Measurements from ENCODE around the gene S1PR2.

S1PR2 gene

DNA sequence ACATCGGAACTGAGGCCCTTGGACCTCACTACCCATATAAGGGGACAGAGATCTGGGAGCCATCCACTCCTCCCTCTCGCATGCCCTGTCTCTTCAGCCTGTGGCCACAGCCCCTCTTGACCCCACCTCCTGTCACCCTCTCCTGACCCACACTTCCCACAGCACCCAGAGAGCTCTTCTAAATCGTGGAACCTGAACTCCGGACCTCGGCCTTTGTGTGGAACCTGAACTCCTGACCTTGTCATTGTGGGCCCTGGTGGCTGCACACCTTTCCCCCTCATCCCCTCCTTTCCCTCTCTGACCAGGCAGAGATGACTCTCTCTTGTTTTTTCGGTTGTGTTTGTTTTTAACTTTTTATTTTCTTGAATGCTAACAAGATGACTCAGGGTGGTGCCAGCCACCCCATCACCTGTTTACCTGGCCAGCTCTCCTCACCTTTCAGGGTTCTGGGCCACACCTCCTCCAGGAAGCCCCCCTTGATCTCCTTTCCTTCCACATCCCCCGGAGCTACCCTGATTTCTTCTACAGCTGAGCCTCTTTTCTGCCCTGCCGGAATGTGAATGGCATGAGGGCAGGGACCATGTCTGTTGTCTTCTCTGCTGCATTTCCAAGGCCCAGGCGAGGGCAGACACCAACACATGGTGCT, 26.0 kb upstream of the S1PR2 start:
- no peak overlapping the region for H2BK5ac ChIP-seq (ENCODE audit: low read depth, low read length, poor library complexity, severe bottlenecking)
- H3K4me3 ChIP-seq (ENCODE audit: insufficient read depth in 1 of 2, low read depth in 1 of 2, low read length in 2 of 2): no peak overlapping the region
- no peak overlapping the region for H3K4ac ChIP-seq (ENCODE audit: low read depth in 1 of 2, low read length in 2 of 2)
- H2AFZ ChIP-seq (ENCODE audit: low read depth, low read length): no peak overlapping the region
- H2BK15ac ChIP-seq (ENCODE audit: low read depth, poor library complexity, severe bottlenecking): no peak overlapping the region
- DNase-seq: no peak
- H3K79me1 ChIP-seq (replicated peaks; ENCODE audit: low read length, poor library complexity, severe bottlenecking): peaks cover 26% of the 10 kb centered on the region
- H3K4me1 ChIP-seq (ENCODE audit: control insufficient read depth, insufficient read depth, low read depth, low read length): peaks cover 14% of the 10 kb centered on the region
- no peak overlapping the region for H2AK5ac ChIP-seq (ENCODE audit: low read length, severe bottlenecking)
- H3K36me3 ChIP-seq (ENCODE audit: control insufficient read depth in 1 of 2, insufficient read depth in 2 of 2, low read depth in 1 of 2, low read length in 2 of 2): peaks cover 52 to 59% of the 10 kb centered on the region in 2 experiments
- H4K91ac ChIP-seq (ENCODE audit: low read length): no peak overlapping the region
- no peak overlapping the region for H2BK12ac ChIP-seq (ENCODE audit: low read length in 2 of 2)
- H3K27ac ChIP-seq (ENCODE audit: low read length, poor library complexity, severe bottlenecking): no peak overlapping the region
- no peak overlapping the region for H3K18ac ChIP-seq (ENCODE audit: low read depth in 1 of 2, low read length in 2 of 2)
- H3K14ac ChIP-seq (ENCODE audit: low read length in 2 of 2): no peak overlapping the region
- no peak overlapping the region for H3K9ac ChIP-seq (ENCODE audit: low read length)
- H3K27me3 ChIP-seq (ENCODE audit: control insufficient read depth in 1 of 2, insufficient read depth in 1 of 2, low read length in 2 of 2): no peaks in the 10 kb centered on the region
- no peak overlapping the region for H3K4me2 ChIP-seq (ENCODE audit: low read length, poor library complexity, severe bottlenecking)
- 95% methylated on average over 9 of the region's 9 CpGs for WGBS
- H3K23ac ChIP-seq (ENCODE audit: low read length in 2 of 2): no peak overlapping the region
- H2BK120ac ChIP-seq (ENCODE audit: low read depth, low read length): no peak overlapping the region
- no peak overlapping the region for H4K8ac ChIP-seq (ENCODE audit: low read length)
- no peaks in the 10 kb centered on the region for H3K9me3 ChIP-seq (ENCODE audit: control insufficient read depth, low read length)

DNA sequence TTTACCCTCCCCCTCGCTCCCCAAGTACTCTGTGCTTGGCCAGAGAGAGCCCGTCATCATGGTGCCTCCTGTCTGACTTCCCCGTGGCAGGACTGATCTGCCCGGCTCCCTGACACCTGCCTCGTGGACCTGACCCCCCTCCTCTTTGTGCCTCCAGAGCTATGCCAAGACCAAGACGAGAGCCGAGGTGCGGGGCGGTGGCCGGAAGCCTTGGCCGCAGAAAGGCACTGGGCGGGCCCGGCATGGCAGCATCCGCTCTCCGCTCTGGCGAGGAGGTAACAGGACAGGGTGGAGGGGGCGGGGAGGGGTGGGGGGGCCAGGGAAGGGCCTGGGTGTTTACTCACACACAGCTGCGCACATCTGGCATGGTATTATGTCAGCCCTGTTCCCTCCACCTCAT, 25.4 kb upstream of the S1PR2 start:
- H3K14ac ChIP-seq (ENCODE audit: low read length in 2 of 2): no peak overlapping the region
- H3K9ac ChIP-seq (ENCODE audit: low read length): no peak overlapping the region
- H2AFZ ChIP-seq (ENCODE audit: low read depth, low read length): no peak overlapping the region
- H2BK5ac ChIP-seq (ENCODE audit: low read depth, low read length, poor library complexity, severe bottlenecking): no peak overlapping the region
- H3K27ac ChIP-seq (ENCODE audit: low read length, poor library complexity, severe bottlenecking): no peak overlapping the region
- no peak overlapping the region for H3K23ac ChIP-seq (ENCODE audit: low read length in 2 of 2)
- no peak overlapping the region for H2BK15ac ChIP-seq (ENCODE audit: low read depth, poor library complexity, severe bottlenecking)
- no peak overlapping the region for H2BK120ac ChIP-seq (ENCODE audit: low read depth, low read length)
- H3K4me1 ChIP-seq (ENCODE audit: control insufficient read depth, insufficient read depth, low read depth, low read length): peaks cover 13% of the 10 kb centered on the region
- no peak overlapping the region for H3K4ac ChIP-seq (ENCODE audit: low read depth in 1 of 2, low read length in 2 of 2)
- H2BK12ac ChIP-seq (ENCODE audit: low read length in 2 of 2): no peak overlapping the region
- H3K79me1 ChIP-seq (replicated peaks; ENCODE audit: low read length, poor library complexity, severe bottlenecking): peaks cover 26% of the 10 kb centered on the region
- no peak overlapping the region for H2AK5ac ChIP-seq (ENCODE audit: low read length, severe bottlenecking)
- H3K18ac ChIP-seq (ENCODE audit: low read depth in 1 of 2, low read length in 2 of 2): no peak overlapping the region
- no peak overlapping the region for H4K91ac ChIP-seq (ENCODE audit: low read length)
- DNase-seq: no peak
- H3K9me3 ChIP-seq (ENCODE audit: control insufficient read depth, low read length): no peaks in the 10 kb centered on the region
- 94% methylated on average over 18 of the region's 18 CpGs for WGBS
- no peak overlapping the region for H3K4me3 ChIP-seq (ENCODE audit: insufficient read depth in 1 of 2, low read depth in 1 of 2, low read length in 2 of 2)
- no peaks in the 10 kb centered on the region for H3K27me3 ChIP-seq (ENCODE audit: control insufficient read depth in 1 of 2, insufficient read depth in 1 of 2, low read length in 2 of 2)
- peak overlapping the region; percentile 38 for H4K8ac ChIP-seq (ENCODE audit: low read length)
- H3K4me2 ChIP-seq (ENCODE audit: low read length, poor library complexity, severe bottlenecking): no peak overlapping the region
- H3K36me3 ChIP-seq (ENCODE audit: control insufficient read depth in 1 of 2, insufficient read depth in 2 of 2, low read depth in 1 of 2, low read length in 2 of 2): peaks cover 52 to 59% of the 10 kb centered on the region in 2 experiments

DNA sequence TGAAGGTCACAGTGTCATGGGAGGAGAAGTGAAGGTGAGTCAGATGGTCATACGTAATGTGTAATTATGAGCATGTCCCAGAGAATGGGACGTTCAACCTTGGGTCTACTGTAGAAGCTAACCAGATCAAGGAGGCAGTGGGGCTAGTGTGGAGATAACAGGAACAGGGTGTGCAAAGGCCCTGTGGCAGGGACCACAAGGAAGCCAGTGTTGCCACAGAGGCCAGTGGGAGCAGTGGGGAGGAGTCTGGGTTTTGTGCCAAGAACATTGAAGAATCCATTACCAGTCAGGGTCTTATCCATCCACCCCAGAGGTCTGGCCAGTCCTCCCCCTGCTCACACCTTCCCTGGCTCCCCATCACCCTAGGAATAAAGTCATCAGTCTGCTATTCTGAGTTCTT, 24.2 kb upstream of the S1PR2 start:
- peaks cover 15% of the 10 kb centered on the region for H3K4me1 ChIP-seq (ENCODE audit: control insufficient read depth, insufficient read depth, low read depth, low read length)
- H2AFZ ChIP-seq (ENCODE audit: low read depth, low read length): no peak overlapping the region
- DNase-seq: no peak
- H3K27ac ChIP-seq (ENCODE audit: low read length, poor library complexity, severe bottlenecking): no peak overlapping the region
- no peaks in the 10 kb centered on the region for H3K27me3 ChIP-seq (ENCODE audit: control insufficient read depth in 1 of 2, insufficient read depth in 1 of 2, low read length in 2 of 2)
- H3K36me3 ChIP-seq (ENCODE audit: control insufficient read depth in 1 of 2, insufficient read depth in 2 of 2, low read depth in 1 of 2, low read length in 2 of 2): peaks cover 51 to 59% of the 10 kb centered on the region in 2 experiments
- H3K4ac ChIP-seq (ENCODE audit: low read depth in 1 of 2, low read length in 2 of 2): no peak overlapping the region
- H3K9ac ChIP-seq (ENCODE audit: low read length): no peak overlapping the region
- no peak overlapping the region for H4K8ac ChIP-seq (ENCODE audit: low read length)
- H3K18ac ChIP-seq (ENCODE audit: low read depth in 1 of 2, low read length in 2 of 2): no peak overlapping the region
- H3K23ac ChIP-seq (ENCODE audit: low read length in 2 of 2): no peak overlapping the region
- H2BK15ac ChIP-seq (ENCODE audit: low read depth, poor library complexity, severe bottlenecking): no peak overlapping the region
- H3K9me3 ChIP-seq (ENCODE audit: control insufficient read depth, low read length): no peaks in the 10 kb centered on the region
- no peak overlapping the region for H2BK5ac ChIP-seq (ENCODE audit: low read depth, low read length, poor library complexity, severe bottlenecking)
- H4K91ac ChIP-seq (ENCODE audit: low read length): no peak overlapping the region
- no peak overlapping the region for H3K4me2 ChIP-seq (ENCODE audit: low read length, poor library complexity, severe bottlenecking)
- 98% methylated on average over 2 of the region's 2 CpGs for WGBS
- no peak overlapping the region for H2AK5ac ChIP-seq (ENCODE audit: low read length, severe bottlenecking)
- no peak overlapping the region for H3K14ac ChIP-seq (ENCODE audit: low read length in 2 of 2)
- H3K79me1 ChIP-seq (replicated peaks; ENCODE audit: low read length, poor library complexity, severe bottlenecking): peaks cover 31% of the 10 kb centered on the region
- H3K4me3 ChIP-seq (ENCODE audit: insufficient read depth in 1 of 2, low read depth in 1 of 2, low read length in 2 of 2): no peak overlapping the region
- H2BK12ac ChIP-seq (ENCODE audit: low read length in 2 of 2): no peak overlapping the region
- no peak overlapping the region for H2BK120ac ChIP-seq (ENCODE audit: low read depth, low read length)

DNA sequence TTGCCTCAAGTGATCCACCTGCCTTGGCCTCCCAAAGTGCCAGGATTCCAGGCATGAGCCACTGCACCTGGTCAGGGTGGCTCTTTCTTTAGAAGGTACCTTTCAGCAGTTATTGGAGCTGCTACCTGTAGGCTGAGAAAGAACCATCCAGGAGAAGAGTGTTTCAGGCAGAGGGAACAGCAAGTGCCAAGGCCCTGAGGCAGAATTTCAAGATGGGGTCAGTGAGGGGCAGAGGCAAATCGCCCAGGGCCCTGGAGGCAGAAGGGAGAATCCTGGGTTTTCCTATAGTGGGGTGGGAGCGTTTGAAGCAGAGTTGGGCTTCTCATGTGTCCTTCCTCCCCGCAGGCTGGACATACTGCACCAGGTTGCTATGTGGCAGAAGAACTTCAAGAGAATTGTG, 23.1 kb upstream of the S1PR2 start:
- Histone ChIP-seq H3K27me3 (ENCODE audit: control insufficient read depth in 1 of 2, insufficient read depth in 1 of 2, low read length in 2 of 2) (no peaks in the 10 kb centered on the region), H4K91ac (ENCODE audit: low read length) (no peak overlapping the region), H3K4me1 (ENCODE audit: control insufficient read depth, insufficient read depth, low read depth, low read length) (peaks cover 8% of the 10 kb centered on the region), H2BK5ac (ENCODE audit: low read depth, low read length, poor library complexity, severe bottlenecking) (no peak overlapping the region), H2BK12ac (ENCODE audit: low read length in 2 of 2) (no peak overlapping the region), H3K4me3 (ENCODE audit: insufficient read depth in 1 of 2, low read depth in 1 of 2, low read length in 2 of 2) (no peak overlapping the region), H3K4me2 (ENCODE audit: low read length, poor library complexity, severe bottlenecking) (no peak overlapping the region), H3K9me3 (ENCODE audit: control insufficient read depth, low read length) (no peaks in the 10 kb centered on the region), H2BK120ac (ENCODE audit: low read depth, low read length) (no peak overlapping the region), H2AFZ (ENCODE audit: low read depth, low read length) (no peak overlapping the region), H3K18ac (ENCODE audit: low read depth in 1 of 2, low read length in 2 of 2) (no peak overlapping the region), H3K27ac (ENCODE audit: low read length, poor library complexity, severe bottlenecking) (no peak overlapping the region), H3K4ac (ENCODE audit: low read depth in 1 of 2, low read length in 2 of 2) (no peak overlapping the region), H3K14ac (ENCODE audit: low read length in 2 of 2) (no peak overlapping the region), H3K79me1 (replicated peaks; ENCODE audit: low read length, poor library complexity, severe bottlenecking) (peaks cover 31% of the 10 kb centered on the region), H2AK5ac (ENCODE audit: low read length, severe bottlenecking) (no peak overlapping the region), H3K36me3 (ENCODE audit: control insufficient read depth in 1 of 2, insufficient read depth in 2 of 2, low read depth in 1 of 2, low read length in 2 of 2) (peaks cover 43 to 49% of the 10 kb centered on the region in 2 experiments), H3K23ac (ENCODE audit: low read length in 2 of 2) (no peak overlapping the region), H2BK15ac (ENCODE audit: low read depth, poor library complexity, severe bottlenecking) (no peak overlapping the region), H3K9ac (ENCODE audit: low read length) (no peak overlapping the region), H4K8ac (ENCODE audit: low read length) (no peak overlapping the region)
- no peak for DNase-seq
- 100% methylated on average over 3 of the region's 3 CpGs for WGBS
